NCI-H82 treated with DMSO at 0.1 percent for 48 hours (cell line): Measurements from ENCODE around the gene UBE2S.
"Not testable (repeated sequence)": the region's sequence is repeated elsewhere in the genome, so short reads cannot be mapped to it uniquely, and the experiment has no call there.

ENCODE experiments used
- DNase-seq: peaks from one replicate; lab custom pipeline; 2025; ENCODE audit not compliant: unreplicated experiment; lab: John Stamatoyannopoulos, UW

Gene UBE2S

DNA sequence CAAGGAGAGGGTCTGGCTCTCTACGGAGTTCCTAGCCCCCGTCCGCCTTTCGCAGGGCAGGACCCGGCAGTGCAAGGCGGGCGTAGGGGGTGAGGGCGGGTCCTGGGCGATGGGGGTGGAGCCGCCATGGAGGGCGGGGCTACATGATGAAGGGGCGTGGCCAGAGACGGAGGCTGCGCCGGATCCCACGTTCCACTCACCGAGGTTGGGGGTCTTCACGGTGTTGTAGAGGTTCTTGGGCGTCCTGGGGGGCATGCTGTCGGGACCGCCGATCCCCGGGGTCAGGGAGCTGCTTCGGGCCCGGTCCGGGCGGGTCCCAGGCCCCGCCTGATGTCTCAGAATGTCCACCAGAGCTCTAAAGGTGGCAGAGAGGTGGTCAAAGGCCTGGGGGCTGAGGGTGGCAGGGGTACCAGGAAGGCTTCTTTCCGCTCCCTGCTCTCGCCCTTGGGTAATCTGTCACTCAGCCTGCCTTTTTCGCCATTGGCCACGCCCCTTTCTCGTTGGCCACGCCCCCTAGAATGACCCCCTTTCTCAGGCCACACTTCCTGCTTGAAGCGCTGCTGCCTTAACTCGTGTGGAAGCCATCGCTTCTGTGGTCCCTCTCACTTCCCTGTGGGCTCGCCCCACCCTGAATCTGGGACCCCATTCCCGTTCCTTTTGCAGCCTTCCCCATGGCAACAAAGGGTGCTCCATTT is 33.0 kb upstream of the UBE2S start:
- DNase-seq, result no peak

- DNase-seq, result no peak
Observed at GRCh38 chr19:55439052-55439451, 31.5 kb upstream of the UBE2S start.

- DNase-seq, result no peak
Observed at GRCh38 chr19:55437410-55437809, 29.8 kb upstream of the UBE2S start.

GRCh38 chr19:55436847-55437246 is 29.3 kb upstream of the UBE2S start:
- DNase-seq, result no peak

DNA sequence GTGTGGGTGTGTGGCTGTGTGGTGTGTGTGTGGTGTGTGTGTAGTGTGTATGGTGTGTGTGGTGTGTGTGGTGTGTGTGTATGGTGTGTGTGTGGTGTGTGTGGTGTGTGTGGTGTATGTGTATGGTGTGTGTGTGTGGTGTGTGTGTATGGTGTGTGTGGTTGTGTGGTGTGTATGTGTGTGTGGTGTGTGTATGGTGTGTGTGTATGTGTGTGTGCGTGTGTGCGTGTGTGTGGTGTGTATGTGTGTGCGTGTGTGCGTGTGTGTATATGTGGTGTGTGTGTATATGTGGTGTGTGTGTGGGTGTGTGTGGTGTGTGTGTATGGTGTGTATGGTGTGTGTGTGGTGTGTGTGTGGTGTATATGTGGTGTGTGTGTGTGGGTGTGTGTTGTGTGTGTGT is 27.4 kb upstream of the UBE2S start:
- DNase-seq, result no peak

DNA sequence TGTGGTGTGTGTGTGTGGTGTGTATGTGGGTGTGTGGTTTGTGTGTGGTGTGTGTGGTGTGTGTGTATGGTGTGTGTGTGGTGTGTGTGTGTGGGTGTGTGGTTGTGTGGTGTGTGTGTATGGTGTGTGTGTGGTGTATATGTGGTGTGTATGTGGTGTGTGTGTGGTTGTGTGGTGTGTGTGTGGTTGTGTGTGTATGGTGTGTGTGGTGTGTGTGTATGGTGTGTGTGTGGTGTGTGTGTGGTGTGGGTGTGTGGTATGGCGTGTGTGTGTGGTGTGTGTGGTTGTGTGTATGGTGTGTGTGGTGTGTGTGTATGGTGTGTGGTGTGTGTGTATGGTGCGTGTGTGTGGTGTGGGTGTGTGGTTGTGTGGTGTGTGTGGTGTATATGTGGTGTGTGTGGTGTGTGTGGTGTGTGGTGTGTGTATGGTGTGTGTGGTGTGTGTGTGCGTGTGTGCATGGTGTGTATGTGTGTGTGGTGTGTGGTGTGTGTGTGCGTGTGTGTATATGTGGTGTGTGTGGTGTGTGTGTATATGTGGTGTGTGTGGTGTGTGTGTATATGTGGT is 26.9 kb upstream of the UBE2S start:
- no peak for DNase-seq

- DNase-seq, result no peak
Observed at GRCh38 chr19:55433292-55433691, 25.7 kb upstream of the UBE2S start.

DNA sequence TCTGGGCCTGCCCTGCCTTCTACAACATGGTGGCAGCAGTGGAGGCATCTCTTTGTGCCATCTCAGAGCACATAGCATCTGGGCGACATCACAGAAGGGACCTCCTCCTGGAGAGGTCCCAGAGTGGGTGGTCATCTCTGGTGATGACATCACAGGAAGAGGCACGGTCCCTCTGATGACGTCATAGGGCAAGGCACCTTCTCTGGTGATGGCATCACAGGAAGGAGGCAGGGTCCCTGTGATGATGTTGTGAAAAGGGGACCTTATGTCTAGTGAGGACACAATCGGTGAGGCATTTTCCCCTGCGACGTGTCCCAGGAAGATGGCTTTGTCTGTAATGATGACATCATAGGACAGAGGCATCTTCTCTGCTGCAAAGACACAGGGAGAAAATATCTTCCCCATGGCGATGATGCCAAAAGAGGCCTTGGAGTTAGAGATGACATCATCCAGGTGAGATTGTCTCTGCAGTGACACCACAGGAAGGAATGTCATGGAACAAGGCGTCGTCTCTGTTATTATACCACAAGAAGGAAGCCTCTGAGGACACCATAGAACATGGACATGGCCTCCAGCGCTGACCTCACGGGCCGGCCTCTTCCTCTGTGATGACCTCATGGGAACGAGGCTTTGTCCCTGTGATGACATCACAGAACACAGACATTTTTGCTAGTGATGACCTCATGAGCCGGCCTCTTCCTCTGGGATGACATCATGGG is 24.8 kb upstream of the UBE2S start:
- DNase-seq, result no peak

GRCh38 chr19:55431183-55431582 is 23.6 kb upstream of the UBE2S start:
- DNase-seq, result no peak

- DNase-seq, result no peak
Observed at GRCh38 chr19:55426042-55426441, 18.5 kb upstream of the UBE2S start.

- DNase-seq, result no peak
Observed at GRCh38 chr19:55424518-55424917, 16.9 kb upstream of the UBE2S start.

GRCh38 chr19:55423225-55424005 is 15.8 kb upstream of the UBE2S start:
- DNase-seq, result no peak

DNA sequence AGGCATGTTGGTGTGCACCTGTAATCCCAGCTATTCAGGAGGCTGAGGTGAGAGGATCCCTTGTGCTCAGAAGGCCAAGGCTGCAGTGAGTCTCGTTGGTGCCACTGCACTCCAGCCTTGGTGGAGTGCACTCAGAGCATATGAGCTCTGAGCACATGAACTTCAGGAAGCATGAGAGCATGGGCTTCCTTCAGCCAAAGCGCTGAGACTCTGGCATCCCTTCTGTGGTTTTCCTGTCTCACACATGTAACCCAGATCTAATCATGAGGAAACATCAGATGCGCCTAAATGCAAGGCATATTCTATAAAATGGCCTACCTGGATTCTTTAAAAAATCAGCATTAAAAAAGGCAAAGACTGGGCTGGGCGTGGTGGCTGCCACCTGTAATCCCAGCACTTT is 13.7 kb upstream of the UBE2S start:
- not testable (repeated sequence) for DNase-seq

DNA sequence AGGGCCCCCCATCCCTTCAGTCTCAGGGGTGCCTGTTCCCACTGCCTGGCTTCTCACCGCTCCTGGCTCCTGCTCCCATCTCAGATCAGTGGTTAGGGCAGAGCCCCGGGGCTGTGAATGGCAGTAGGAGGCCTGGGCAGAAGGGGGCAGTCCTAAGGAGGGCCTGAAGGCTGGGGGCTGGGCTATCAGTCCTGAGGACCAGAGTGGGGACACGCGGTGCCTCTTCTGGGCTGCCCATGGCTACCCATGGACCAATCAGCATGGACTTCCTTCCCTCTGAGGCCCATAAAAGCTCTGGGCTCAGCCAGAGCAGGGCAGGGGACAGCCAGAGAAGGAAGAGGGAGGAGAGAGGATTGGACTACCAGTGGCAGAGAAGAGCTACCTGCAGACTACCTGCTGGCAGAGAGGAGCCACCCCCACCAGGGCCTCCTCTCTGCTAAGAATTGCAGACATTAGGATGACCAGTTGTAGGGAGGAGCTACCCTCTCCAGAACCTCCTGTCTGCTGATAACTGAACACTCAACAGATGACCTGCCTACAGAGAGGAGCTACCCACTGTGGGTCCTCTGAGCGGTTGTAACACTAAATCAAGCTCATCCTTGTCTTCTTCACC is 12.1 kb upstream of the UBE2S start:
- DNase-seq, result no peak

DNA sequence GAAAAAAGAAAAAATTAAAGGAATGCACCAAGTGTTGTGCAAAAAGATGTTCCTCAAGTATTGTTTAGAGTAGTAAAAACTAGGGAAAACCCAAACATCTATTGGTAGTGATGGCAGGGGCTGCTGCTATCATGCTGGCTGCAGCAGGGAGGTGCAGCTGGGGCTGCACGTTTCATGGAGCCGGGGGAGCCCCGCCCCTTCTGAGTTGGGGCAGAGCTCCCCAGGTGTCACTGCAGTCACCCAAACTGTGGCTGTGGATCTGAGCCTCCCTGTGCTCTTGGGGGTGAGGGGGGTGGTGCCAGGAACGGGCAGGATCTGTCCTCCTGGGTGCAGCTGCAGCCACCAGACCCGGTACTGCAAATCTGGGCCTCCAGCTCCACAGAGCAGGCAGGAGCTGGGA is 11.5 kb upstream of the UBE2S start:
- DNase-seq, result no peak

GRCh38 chr19:55418185-55418584 is 10.6 kb upstream of the UBE2S start:
- peak; percentile 63 for DNase-seq

DNA sequence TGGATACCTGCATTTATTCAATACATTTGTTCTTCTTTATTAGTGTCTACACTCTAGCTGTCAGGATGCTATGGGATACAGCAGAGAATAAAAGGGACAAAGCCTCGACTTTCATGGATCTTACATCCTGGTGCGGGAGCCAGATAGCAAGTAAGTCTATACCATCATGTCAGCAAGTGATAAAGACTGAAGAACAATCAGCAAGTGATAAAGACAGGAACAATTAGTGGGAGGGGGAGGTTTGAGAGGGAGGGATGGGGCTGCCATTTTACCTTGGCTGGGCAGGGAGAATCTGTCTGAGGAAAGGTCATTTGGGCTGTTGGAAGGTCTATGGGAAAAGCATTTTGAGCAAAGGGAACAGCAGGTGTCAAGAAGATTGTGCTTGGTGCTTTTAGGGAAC is 2.6 kb upstream of the UBE2S start:
- no peak for DNase-seq

DNA sequence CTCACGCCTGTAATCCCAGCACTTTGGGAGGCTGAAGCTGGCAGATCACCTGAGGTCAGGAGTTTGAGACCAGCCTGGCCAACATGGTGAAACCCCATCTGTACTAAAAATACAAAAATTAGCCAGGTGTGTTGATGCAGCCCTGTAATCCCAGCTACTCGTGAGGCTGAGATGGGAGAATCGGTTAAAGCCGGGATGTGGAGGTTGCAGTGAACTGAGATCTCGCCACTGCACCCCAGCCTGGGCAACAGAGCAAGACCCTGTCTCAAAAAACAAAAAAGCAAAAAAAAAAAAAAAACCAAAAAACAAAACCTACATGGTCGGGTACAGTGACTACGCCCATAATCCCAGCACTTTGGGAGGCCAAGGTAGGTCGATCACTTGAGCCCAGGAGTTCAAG is 1.6 kb upstream of the UBE2S start:
- DNase-seq, result not testable (repeated sequence)

DNA sequence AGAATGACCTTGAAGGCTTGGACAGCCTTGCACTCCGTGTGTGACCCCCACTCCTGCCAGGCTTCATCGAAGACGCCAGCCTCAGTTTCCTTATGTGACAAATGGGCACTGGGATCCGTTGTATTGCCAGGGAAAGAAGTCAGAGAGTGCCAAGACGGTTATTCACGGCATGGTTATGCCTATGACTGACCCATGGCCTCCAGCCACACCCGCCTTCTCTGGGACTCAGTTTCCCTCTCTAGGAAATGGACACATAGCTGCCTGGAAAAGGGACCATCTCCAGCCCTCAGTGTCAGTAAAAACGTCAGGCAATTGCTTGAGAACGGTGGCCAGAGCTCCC is 915 bp upstream of the UBE2S start:
- DNase-seq, result no peak

GRCh38 chr19:55407800-55408532 is 378 bp upstream of the UBE2S start:
- DNase-seq, result peak; percentile 99
